Loucy (cell line): ENCODE data around the gene DLG2.

Experiments used
- CTCF ChIP-seq: fragments of 200-600 bp; sonication (generic); conservative IDR thresholded peaks from 2 replicates; pipeline ENCODE4 v1.5.1; 2014; ENCODE audit warnings: mild to moderate bottlenecking, antibody characterized with exemption, low read length
- EZH2phosphoT487 ChIP-seq: fragments of 200-600 bp; IDR thresholded peaks from 2 replicates; pipeline ENCODE4 v1.6.1; 2018; ENCODE audit warnings: antibody characterized with exemption, mild to moderate bottlenecking, moderate library complexity, borderline replicate concordance

GRCh38 chr11:85279267-85279666 lies 347.9 kb downstream of the DLG2 start:
- TF ChIP-seq CTCF (no peak), EZH2phosphoT487 (no peak)
